WI38 (cell line): ENCODE data around the gene ZBTB20.

Experiments
- H3K4me3 ChIP-seq: 2 replicates; pipeline ENCODE4 v1.5.1; 2011; ENCODE audit warnings: low read depth, mild to moderate bottlenecking, control low read depth, low read length
- CTCF ChIP-seq: IDR thresholded peaks from 2 replicates; pipeline ENCODE4 v1.5.1; 2012; ENCODE audit warnings: low read depth, mild to moderate bottlenecking, control low read depth, low read length

ZBTB20 gene

GRCh38 chr3:114566162-114566755, 580.8 kb downstream of the ZBTB20 start:
- no peak for TF ChIP-seq CTCF
- no peak overlapping the region for H3K4me3 ChIP-seq

GRCh38 chr3:114565216-114565615, 581.9 kb downstream of the ZBTB20 start:
- H3K4me3 ChIP-seq, result no peak overlapping the region
- TF ChIP-seq CTCF, result no peak

GRCh38 chr3:114563720-114564119, 583.4 kb downstream of the ZBTB20 start:
- TF ChIP-seq CTCF, result no peak
- H3K4me3 ChIP-seq, result no peak overlapping the region

- H3K4me3 ChIP-seq, result no peak overlapping the region
- TF ChIP-seq CTCF, result no peak
Measured at GRCh38 chr3:114562557-114562956, 584.5 kb downstream of the ZBTB20 start.

GRCh38 chr3:114558271-114558670, 588.8 kb downstream of the ZBTB20 start:
- no peak overlapping the region for H3K4me3 ChIP-seq
- no peak for TF ChIP-seq CTCF

- no peak overlapping the region for H3K4me3 ChIP-seq
- TF ChIP-seq CTCF, result no peak
Measured at GRCh38 chr3:114557791-114558190, 589.3 kb downstream of the ZBTB20 start.

GRCh38 chr3:114556657-114557213, 590.4 kb downstream of the ZBTB20 start:
- no peak overlapping the region for H3K4me3 ChIP-seq
- TF ChIP-seq CTCF, result no peak
